Measurements from ENCODE around the gene LINGO3.

DNA sequence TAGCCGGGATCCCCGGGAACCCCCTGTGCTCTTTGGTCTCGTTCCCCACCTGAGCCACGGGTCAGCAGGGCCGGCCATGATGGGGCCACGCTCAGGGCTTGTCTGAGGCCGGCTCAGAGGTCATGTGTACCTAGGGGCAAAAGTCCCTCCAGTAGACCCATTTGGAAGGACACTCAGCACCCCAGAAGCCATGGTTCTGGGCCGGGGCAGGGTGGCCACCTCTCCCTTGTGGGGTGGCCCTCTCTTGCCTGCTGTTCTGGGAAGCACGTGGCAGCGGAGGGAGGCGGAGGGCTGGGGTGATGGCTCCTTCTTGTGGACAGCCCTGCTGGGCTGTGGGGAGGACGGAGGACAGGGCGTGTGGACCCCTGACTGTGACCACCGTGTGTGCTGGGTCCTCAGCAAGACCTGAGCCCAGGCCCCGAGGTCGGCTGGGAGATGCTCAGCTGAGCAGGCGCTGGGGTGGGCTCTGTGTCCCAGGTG, 19.6 kb downstream of the LINGO3 start:
- no peak for TF ChIP-seq EZH2 (IDR thresholded peaks at IDR 0.05; ENCODE audit: borderline replicate concordance, insufficient read depth, low read depth, low read length, poor library complexity, severe bottlenecking)
- TF ChIP-seq, protein P1, sequence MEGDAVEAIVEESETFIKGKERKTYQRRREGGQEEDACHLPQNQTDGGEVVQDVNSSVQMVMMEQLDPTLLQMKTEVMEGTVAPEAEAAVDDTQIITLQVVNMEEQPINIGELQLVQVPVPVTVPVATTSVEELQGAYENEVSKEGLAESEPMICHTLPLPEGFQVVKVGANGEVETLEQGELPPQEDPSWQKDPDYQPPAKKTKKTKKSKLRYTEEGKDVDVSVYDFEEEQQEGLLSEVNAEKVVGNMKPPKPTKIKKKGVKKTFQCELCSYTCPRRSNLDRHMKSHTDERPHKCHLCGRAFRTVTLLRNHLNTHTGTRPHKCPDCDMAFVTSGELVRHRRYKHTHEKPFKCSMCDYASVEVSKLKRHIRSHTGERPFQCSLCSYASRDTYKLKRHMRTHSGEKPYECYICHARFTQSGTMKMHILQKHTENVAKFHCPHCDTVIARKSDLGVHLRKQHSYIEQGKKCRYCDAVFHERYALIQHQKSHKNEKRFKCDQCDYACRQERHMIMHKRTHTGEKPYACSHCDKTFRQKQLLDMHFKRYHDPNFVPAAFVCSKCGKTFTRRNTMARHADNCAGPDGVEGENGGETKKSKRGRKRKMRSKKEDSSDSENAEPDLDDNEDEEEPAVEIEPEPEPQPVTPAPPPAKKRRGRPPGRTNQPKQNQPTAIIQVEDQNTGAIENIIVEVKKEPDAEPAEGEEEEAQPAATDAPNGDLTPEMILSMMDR (IDR thresholded peaks at IDR 0.05) = no peak
